Measurements from ENCODE around the gene PDSS1. TPM values are rescaled to one million over a fixed set of nuclear protein-coding genes. Genes with fewer than 3 reads are reported as not detected.

The PDSS1 gene
- total and polyA plus RNA-seq, 4 donors, result 6.0 to 7.6 (median 7.1) TPM

DNA sequence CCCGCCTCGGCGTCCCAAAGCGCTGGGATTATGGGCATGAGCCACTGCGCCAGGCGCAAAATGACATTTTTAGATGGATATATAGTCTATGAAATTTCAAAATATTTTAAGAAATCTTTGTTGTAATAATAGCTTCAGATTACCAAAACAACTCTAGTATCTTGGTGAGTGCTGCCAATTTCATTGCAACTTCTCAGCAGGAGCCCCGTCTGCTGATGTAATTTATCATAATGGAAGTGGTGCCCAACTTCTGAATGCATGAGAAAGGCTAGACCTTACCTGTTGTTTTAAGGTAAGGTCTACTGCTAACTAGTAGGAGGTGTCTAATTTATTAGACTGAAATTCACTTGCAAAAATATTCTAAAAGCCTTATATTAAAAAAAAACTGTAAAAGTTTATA is 20.0 kb downstream of the PDSS1 start:
- Histone ChIP-seq H3K36me3 (ENCODE audit: control insufficient read depth in 4 of 4, insufficient read depth in 3 of 4, low read depth in 1 of 4, low read length in 3 of 4) (peaks cover 2 to 14% (median 7%) of the 10 kb centered on the region in 4 donors), H3K27ac (ENCODE audit: low read depth in 1 of 2, low read length in 2 of 2) (no peak overlapping the region), H3K27me3 (ENCODE audit: control insufficient read depth in 4 of 4, insufficient read depth in 4 of 4, low read length in 3 of 4) (no peaks in the 10 kb centered on the region), H3K9ac (ENCODE audit: low read depth in 1 of 2, low read length in 2 of 2) (no peak overlapping the region), H3K9me3 (ENCODE audit: control insufficient read depth in 4 of 4, low read length in 3 of 4) (no peaks in the 10 kb centered on the region), H3K4me3 (ENCODE audit: low read depth in 1 of 3, low read length in 3 of 3) (no peak overlapping the region), H3K4me1 (ENCODE audit: control insufficient read depth in 4 of 4, insufficient read depth in 4 of 4, low read length in 3 of 4) (no peaks in the 10 kb centered on the region)
- TF ChIP-seq GABPA (IDR thresholded peaks at IDR 0.05 in 1 of 2, conservative IDR thresholded peaks at IDR 0.05 in 1 of 2), result no peak
- TF ChIP-seq, protein P1, sequence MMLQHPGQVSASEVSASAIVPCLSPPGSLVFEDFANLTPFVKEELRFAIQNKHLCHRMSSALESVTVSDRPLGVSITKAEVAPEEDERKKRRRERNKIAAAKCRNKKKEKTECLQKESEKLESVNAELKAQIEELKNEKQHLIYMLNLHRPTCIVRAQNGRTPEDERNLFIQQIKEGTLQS (IDR thresholded peaks at IDR 0.05), result no peak
- TF ChIP-seq RXRA (IDR thresholded peaks at IDR 0.05), result no peak
- no peak for TF ChIP-seq NR2F2 (IDR thresholded peaks at IDR 0.05)
- no peak for TF ChIP-seq TAF1 (conservative IDR thresholded peaks at IDR 0.05)
- no peak for TF ChIP-seq RAD21 (IDR thresholded peaks at IDR 0.05)
- TF ChIP-seq, protein P2, sequence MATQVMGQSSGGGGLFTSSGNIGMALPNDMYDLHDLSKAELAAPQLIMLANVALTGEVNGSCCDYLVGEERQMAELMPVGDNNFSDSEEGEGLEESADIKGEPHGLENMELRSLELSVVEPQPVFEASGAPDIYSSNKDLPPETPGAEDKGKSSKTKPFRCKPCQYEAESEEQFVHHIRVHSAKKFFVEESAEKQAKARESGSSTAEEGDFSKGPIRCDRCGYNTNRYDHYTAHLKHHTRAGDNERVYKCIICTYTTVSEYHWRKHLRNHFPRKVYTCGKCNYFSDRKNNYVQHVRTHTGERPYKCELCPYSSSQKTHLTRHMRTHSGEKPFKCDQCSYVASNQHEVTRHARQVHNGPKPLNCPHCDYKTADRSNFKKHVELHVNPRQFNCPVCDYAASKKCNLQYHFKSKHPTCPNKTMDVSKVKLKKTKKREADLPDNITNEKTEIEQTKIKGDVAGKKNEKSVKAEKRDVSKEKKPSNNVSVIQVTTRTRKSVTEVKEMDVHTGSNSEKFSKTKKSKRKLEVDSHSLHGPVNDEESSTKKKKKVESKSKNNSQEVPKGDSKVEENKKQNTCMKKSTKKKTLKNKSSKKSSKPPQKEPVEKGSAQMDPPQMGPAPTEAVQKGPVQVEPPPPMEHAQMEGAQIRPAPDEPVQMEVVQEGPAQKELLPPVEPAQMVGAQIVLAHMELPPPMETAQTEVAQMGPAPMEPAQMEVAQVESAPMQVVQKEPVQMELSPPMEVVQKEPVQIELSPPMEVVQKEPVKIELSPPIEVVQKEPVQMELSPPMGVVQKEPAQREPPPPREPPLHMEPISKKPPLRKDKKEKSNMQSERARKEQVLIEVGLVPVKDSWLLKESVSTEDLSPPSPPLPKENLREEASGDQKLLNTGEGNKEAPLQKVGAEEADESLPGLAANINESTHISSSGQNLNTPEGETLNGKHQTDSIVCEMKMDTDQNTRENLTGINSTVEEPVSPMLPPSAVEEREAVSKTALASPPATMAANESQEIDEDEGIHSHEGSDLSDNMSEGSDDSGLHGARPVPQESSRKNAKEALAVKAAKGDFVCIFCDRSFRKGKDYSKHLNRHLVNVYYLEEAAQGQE (IDR thresholded peaks at IDR 0.05), result no peak
- TF ChIP-seq SP1 (IDR thresholded peaks at IDR 0.05), result no peak
- no peak for TF ChIP-seq EGR1 (IDR thresholded peaks at IDR 0.05; ENCODE audit: low read depth in 2 of 2)
- TF ChIP-seq, protein P3, sequence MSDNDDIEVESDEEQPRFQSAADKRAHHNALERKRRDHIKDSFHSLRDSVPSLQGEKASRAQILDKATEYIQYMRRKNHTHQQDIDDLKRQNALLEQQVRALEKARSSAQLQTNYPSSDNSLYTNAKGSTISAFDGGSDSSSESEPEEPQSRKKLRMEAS (IDR thresholded peaks at IDR 0.05), result no peak
- TF ChIP-seq, protein P4, sequence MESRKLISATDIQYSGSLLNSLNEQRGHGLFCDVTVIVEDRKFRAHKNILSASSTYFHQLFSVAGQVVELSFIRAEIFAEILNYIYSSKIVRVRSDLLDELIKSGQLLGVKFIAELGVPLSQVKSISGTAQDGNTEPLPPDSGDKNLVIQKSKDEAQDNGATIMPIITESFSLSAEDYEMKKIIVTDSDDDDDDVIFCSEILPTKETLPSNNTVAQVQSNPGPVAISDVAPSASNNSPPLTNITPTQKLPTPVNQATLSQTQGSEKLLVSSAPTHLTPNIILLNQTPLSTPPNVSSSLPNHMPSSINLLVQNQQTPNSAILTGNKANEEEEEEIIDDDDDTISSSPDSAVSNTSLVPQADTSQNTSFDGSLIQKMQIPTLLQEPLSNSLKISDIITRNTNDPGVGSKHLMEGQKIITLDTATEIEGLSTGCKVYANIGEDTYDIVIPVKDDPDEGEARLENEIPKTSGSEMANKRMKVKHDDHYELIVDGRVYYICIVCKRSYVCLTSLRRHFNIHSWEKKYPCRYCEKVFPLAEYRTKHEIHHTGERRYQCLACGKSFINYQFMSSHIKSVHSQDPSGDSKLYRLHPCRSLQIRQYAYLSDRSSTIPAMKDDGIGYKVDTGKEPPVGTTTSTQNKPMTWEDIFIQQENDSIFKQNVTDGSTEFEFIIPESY (IDR thresholded peaks at IDR 0.05), result no peak
- no peak for TF ChIP-seq JUND (IDR thresholded peaks at IDR 0.05)
- no peak for TF ChIP-seq FOXA1 (IDR thresholded peaks at IDR 0.05)
- no peak for DNase-seq (ENCODE audit: low spot score)
- 97% methylated on average over 7 of the region's 7 CpGs for WGBS

DNA sequence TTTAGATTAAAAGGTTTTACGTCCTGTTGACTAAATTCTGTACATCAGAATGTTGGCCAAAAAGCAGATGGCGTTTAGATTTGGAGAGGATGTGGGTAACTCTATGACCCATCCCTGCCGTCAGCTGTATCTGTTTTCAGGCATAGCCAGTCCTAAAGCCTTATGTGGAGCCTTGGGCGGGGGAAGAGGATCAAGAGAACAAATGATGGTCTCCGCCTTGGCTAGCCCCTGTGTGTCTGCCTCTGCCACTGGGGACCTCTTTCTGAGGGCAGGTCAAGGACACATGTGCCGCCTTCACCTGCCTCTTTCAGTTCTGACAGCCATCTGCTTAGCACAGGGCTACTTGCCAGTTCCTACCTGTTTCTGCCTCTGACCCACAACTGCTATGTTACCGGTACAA is 24.1 kb downstream of the PDSS1 start:
- no peak overlapping the region for H3K9ac ChIP-seq (ENCODE audit: low read depth in 1 of 2, low read length in 2 of 2)
- TF ChIP-seq RXRA (IDR thresholded peaks at IDR 0.05) (no peak), SP1 (IDR thresholded peaks at IDR 0.05) (no peak), GABPA (IDR thresholded peaks at IDR 0.05 in 1 of 2, conservative IDR thresholded peaks at IDR 0.05 in 1 of 2) (no peak), HNF4G (IDR thresholded peaks at IDR 0.05) (no peak), FOXA1 (IDR thresholded peaks at IDR 0.05) (no peak), JUND (IDR thresholded peaks at IDR 0.05) (no peak), HNF4A (conservative IDR thresholded peaks at IDR 0.05) (no peak), EGR1 (IDR thresholded peaks at IDR 0.05; ENCODE audit: low read depth in 2 of 2) (no peak), NR2F2 (IDR thresholded peaks at IDR 0.05) (no peak)
- TF ChIP-seq, protein P2 (IDR thresholded peaks at IDR 0.05), result no peak
- TF ChIP-seq, protein P5, sequence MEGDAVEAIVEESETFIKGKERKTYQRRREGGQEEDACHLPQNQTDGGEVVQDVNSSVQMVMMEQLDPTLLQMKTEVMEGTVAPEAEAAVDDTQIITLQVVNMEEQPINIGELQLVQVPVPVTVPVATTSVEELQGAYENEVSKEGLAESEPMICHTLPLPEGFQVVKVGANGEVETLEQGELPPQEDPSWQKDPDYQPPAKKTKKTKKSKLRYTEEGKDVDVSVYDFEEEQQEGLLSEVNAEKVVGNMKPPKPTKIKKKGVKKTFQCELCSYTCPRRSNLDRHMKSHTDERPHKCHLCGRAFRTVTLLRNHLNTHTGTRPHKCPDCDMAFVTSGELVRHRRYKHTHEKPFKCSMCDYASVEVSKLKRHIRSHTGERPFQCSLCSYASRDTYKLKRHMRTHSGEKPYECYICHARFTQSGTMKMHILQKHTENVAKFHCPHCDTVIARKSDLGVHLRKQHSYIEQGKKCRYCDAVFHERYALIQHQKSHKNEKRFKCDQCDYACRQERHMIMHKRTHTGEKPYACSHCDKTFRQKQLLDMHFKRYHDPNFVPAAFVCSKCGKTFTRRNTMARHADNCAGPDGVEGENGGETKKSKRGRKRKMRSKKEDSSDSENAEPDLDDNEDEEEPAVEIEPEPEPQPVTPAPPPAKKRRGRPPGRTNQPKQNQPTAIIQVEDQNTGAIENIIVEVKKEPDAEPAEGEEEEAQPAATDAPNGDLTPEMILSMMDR (IDR thresholded peaks at IDR 0.05; ENCODE audit: low read depth, low read length, missing input control), result no peak
- TF ChIP-seq, protein P3 (IDR thresholded peaks at IDR 0.05), result no peak
- TF ChIP-seq, protein P1 (IDR thresholded peaks at IDR 0.05), result no peak
- TF ChIP-seq, protein P4 (IDR thresholded peaks at IDR 0.05), result no peak

More for the DNA sequence above, 24.1 kb downstream of the PDSS1 start:
- WGBS, result 88% methylated on average over 7 of the region's 7 CpGs
- Histone ChIP-seq H3K4me1 (ENCODE audit: control insufficient read depth in 4 of 4, insufficient read depth in 4 of 4, low read length in 3 of 4) (no peaks in the 10 kb centered on the region), H3K4me3 (ENCODE audit: low read depth in 1 of 3, low read length in 3 of 3) (no peak overlapping the region), H3K27me3 (ENCODE audit: control insufficient read depth in 4 of 4, insufficient read depth in 4 of 4, low read length in 3 of 4) (no peaks in the 10 kb centered on the region), H3K27ac (ENCODE audit: low read depth in 1 of 2, low read length in 2 of 2) (no peak overlapping the region), H3K36me3 (ENCODE audit: control insufficient read depth in 4 of 4, insufficient read depth in 3 of 4, low read depth in 1 of 4, low read length in 3 of 4) (peaks cover 0 to 19% (median 14%) of the 10 kb centered on the region in 4 donors), H3K9me3 (ENCODE audit: control insufficient read depth in 4 of 4, low read length in 3 of 4) (no peaks in the 10 kb centered on the region)
- no peak for DNase-seq (ENCODE audit: low spot score)

All from liver (tissue), 9 donors.